ENCODE measurements around the gene VARS1. TPM values are rescaled to one million over a fixed set of nuclear protein-coding genes. Genes with fewer than 3 reads are reported as not detected.

The VARS1 gene
- total RNA-seq, 1 donor from 2014 or later: 48.3 TPM

GRCh38 chr6:31775184-31775583 lies 20.4 kb downstream of the VARS1 start:
- Histone ChIP-seq H3K27me3 (no peaks in the 10 kb centered on the region), H3K27ac (no peak overlapping the region), H3K9me3 (no peaks in the 10 kb centered on the region), H3K4me1 (peaks cover 0 to 6% of the 10 kb centered on the region in 2 donors), H3K36me3 (peaks cover 13 to 20% of the 10 kb centered on the region in 2 donors), H3K4me3 (no peak overlapping the region)
- intact Hi-C loops (cut with DNase I): no loop called here
- no peak for DNase-seq (ENCODE audit: low spot score in 2 of 2)
- no peak for TF ChIP-seq CTCF (IDR thresholded peaks at IDR 0.05)

GRCh38 chr6:31771992-31772358 lies 23.6 kb downstream of the VARS1 start:
- H3K4me3 ChIP-seq: no peak overlapping the region
- no peak overlapping the region for H3K27ac ChIP-seq
- no peaks in the 10 kb centered on the region for H3K9me3 ChIP-seq
- H3K36me3 ChIP-seq: no peaks in the 10 kb centered on the region
- intact Hi-C loops (cut with DNase I): loop anchor here (2.0 to 5.0 kb wide), 2 partner anchors 59 to 90 kb away; partner anchors contain the start of gene LY6G5C
- no peak for TF ChIP-seq CTCF (IDR thresholded peaks at IDR 0.05)
- H3K27me3 ChIP-seq: no peaks in the 10 kb centered on the region
- peaks cover 0 to 3% of the 10 kb centered on the region in 2 donors for H3K4me1 ChIP-seq
- DNase-seq (ENCODE audit: low spot score in 2 of 2): no peak

GRCh38 chr6:31770860-31771259 lies 24.7 kb downstream of the VARS1 start:
- no peak for DNase-seq (ENCODE audit: low spot score in 2 of 2)
- H3K4me1 ChIP-seq: no peaks in the 10 kb centered on the region
- H3K4me3 ChIP-seq: no peak overlapping the region
- H3K9me3 ChIP-seq: no peaks in the 10 kb centered on the region
- H3K36me3 ChIP-seq: no peaks in the 10 kb centered on the region
- H3K27ac ChIP-seq: no peak overlapping the region
- intact Hi-C loops (cut with DNase I): loop anchor here (5.0 kb wide), 1 partner anchor 89 kb away; the partner anchor contains the start of gene LY6G5C
- TF ChIP-seq CTCF (IDR thresholded peaks at IDR 0.05): no peak
- no peaks in the 10 kb centered on the region for H3K27me3 ChIP-seq

GRCh38 chr6:31769684-31770371 lies 25.7 kb downstream of the VARS1 start:
- H3K27ac ChIP-seq: no peak overlapping the region
- intact Hi-C loops (cut with DNase I): loop anchor here (5.0 kb wide), 1 partner anchor 88 kb away; the partner anchor contains the start of gene LY6G5C
- H3K9me3 ChIP-seq: no peaks in the 10 kb centered on the region
- no peaks in the 10 kb centered on the region for H3K4me1 ChIP-seq
- peak in 1 of 2 donors; percentile 25 for DNase-seq (ENCODE audit: low spot score in 2 of 2)
- H3K36me3 ChIP-seq: no peaks in the 10 kb centered on the region
- H3K27me3 ChIP-seq: no peaks in the 10 kb centered on the region
- no peak overlapping the region for H3K4me3 ChIP-seq
- peak; percentile 32 to 56 (median 54) for TF ChIP-seq CTCF (IDR thresholded peaks at IDR 0.05)

GRCh38 chr6:31768363-31769257 lies 26.9 kb downstream of the VARS1 start:
- no peaks in the 10 kb centered on the region for H3K36me3 ChIP-seq
- no peaks in the 10 kb centered on the region for H3K9me3 ChIP-seq
- intact Hi-C loops (cut with DNase I): no loop called here
- H3K4me3 ChIP-seq: no peak overlapping the region
- no peaks in the 10 kb centered on the region for H3K4me1 ChIP-seq
- no peak for DNase-seq (ENCODE audit: low spot score in 2 of 2)
- H3K27me3 ChIP-seq: no peaks in the 10 kb centered on the region
- no peak overlapping the region for H3K27ac ChIP-seq
- no peak for TF ChIP-seq CTCF (IDR thresholded peaks at IDR 0.05)

Data from ascending aorta (tissue), 2 donors.